Muscle of leg (tissue), 11 donors: ENCODE data around the gene CD19. TPM values are rescaled to one million over a fixed set of nuclear protein-coding genes. Genes with fewer than 3 reads are reported as not detected.
"Not testable (repeated sequence)": the region's sequence is repeated elsewhere in the genome, so short reads cannot be mapped to it uniquely, and the experiment has no call there.

Source experiments
- DNase-seq: peaks from one replicate; pipeline ENCODE4 v3.0.0; 2013
- H3K27ac ChIP-seq: one replicate; pipeline ENCODE4 v1.5.1; 2013; ENCODE audit warnings: mild to moderate bottlenecking, low read length, control low read depth
- H3K27me3 ChIP-seq: one replicate; pipeline ENCODE4 v1.6.1; 2013; ENCODE audit warnings: low read length; ENCODE audit not compliant: control insufficient read depth, insufficient read depth
- H3K36me3 ChIP-seq: one replicate; pipeline ENCODE4 v1.6.1; 2013; ENCODE audit warnings: low read length; ENCODE audit not compliant: control insufficient read depth, insufficient read depth
- H3K4me1 ChIP-seq: one replicate; pipeline ENCODE4 v1.6.1; 2013; ENCODE audit warnings: low read length; ENCODE audit not compliant: control insufficient read depth, insufficient read depth
- H3K4me3 ChIP-seq: one replicate; pipeline ENCODE4 v1.5.1; 2013; ENCODE audit warnings: low read length, control low read depth
- H3K9me3 ChIP-seq: replicated peaks from 2 replicates; pipeline ENCODE4 v1.6.1; 2013; ENCODE audit warnings: low read depth, low read length; ENCODE audit not compliant: control insufficient read depth
- WGBS: methylation state at CpG from one replicate; pipeline ENCODE4 v1.1.5; 2013; ENCODE audit warnings: missing lambda C conversion rate; ENCODE audit not compliant: insufficient coverage; 5-methylcytosine and 5-hydroxymethylcytosine counted together
- polyA plus RNA-seq, 8 donors: library from polyadenylated mRNA; unstranded; fragments of 120-200 nt; gene quantifications; one replicate each; pipeline versions ENCODE4 v1.2.1 to v1.2.3, GENCODE V29; 2013; ENCODE audit warnings: inconsistent platforms in 1 of 8, low replicate concordance in 1 of 8; ENCODE audit not compliant: insufficient read length in 8 of 8, insufficient read depth in 1 of 8
- total RNA-seq: library from RNA; stranded (reverse); fragments of 120-200 nt; gene quantifications from one replicate; pipeline ENCODE4 v1.2.4, GENCODE V29; 2013

CD19 gene
- total and polyA plus RNA-seq, 9 donors = 0.12 to 0.85 (median 0.31) TPM

DNA sequence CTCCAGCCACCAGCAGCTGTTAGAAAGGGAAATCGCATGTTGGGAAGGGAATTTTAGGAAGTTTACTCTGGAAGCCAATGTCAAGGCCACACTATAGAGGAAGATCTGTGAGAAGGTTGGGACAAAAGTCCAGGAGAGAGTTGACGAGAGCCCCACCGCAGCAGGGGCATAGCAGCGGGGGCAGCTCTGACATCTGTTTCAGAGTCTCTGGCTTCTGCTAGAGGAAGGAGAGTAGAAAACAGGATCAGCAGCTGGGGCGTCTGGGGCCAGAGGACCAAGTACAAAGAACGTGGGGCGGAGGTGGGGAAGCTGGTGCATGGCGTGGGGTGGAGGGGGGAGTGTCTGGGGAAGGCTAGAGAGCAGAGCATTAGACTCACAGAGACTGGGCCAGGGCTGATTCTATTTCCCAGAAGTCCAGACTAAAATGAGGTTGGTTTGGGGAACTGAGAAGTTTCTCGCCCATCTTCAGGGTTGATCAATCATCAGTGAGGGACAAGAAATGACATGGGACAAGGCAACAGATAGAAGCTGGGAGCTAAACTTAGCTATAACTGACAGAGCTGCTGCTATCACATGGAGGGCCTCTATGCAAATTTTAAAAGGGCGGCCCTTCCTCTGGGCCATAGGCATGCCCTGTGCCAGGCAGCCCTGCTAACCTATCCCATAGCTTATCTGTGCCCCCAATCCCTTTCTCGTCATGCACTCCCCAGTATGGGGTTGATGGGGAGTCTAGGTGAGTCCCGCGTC lies 7.9 kb upstream of the CD19 start:
- DNase-seq = no peak
- H3K27ac ChIP-seq = peak overlapping the region; percentile 99
- peaks cover 18% of the 10 kb centered on the region for H3K36me3 ChIP-seq
- H3K9me3 ChIP-seq = no peaks in the 10 kb centered on the region
- 58% methylated on average over 11 of the region's 13 CpGs for WGBS
- H3K4me1 ChIP-seq = peaks cover 17% of the 10 kb centered on the region
- H3K4me3 ChIP-seq = peak overlapping the region; percentile 97
- no peaks in the 10 kb centered on the region for H3K27me3 ChIP-seq

DNA sequence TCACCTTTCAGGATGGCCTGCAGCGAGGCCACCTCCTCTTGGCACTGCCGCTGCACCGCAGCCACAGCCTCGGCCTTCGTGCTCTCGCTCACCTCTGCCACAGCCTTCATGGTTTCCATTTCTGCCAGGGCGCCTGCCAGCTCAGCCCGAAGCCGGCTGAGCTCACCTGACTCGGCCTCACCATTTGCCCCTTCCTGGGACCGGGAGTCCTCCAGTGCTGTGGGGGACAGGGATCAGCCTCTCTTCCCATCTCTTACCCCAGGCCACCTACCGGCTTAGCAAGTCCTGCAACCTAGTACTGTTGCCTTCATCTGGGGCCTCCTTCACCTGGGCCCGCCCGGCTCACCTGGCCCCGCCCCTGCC lies 7.4 kb upstream of the CD19 start:
- DNase-seq = no peak
- peak overlapping the region; percentile 99 for H3K27ac ChIP-seq
- WGBS = 23% methylated on average over 12 of the region's 15 CpGs

DNA sequence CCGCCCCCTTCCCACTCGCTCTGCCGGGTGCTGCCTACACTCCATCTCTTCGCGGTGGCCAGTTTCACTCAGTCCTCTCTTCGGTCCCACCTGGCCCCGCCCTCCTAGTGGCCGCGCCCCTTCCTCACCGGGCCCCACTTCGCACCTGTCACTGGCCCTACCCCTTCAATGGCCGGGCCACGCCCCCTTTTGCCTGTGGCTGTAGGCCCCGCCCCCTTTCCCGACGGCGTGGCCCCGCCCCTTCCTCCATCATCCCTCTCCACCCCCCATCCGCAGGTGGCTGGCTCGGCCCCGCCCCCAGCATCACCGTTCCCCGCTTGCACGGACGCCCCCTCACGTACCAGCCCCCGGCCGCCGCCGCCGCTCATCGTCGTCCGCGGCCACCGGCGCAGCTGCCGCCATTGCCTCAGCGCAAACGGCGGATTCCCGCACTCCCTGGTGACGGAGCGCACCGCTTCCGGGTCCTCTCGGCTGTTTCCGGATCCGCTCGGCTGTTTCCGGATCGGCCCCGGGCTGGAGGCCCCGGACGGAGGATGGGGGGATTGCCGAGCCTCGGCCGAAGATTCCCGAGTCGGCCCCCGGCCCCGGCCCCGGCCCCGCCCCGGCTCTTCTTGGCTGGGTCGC lies 6.9 kb upstream of the CD19 start, which contains the start of gene RABEP2:
TSS of gene RABEP2 (minus strand) at position 477 of the 624 bp plus-strand sequence. CDS start at position 402, 75 bp downstream.
- DNase-seq = peak; percentile 97
- H3K36me3 ChIP-seq = peaks cover 10% of the 10 kb centered on the region
- peaks cover 17% of the 10 kb centered on the region for H3K4me1 ChIP-seq
- peak within 1 kb of the TSS; percentile 97 for H3K4me3 ChIP-seq
- no peaks in the 10 kb centered on the region for H3K27me3 ChIP-seq
- H3K9me3 ChIP-seq = no peaks in the 10 kb centered on the region
- H3K27ac ChIP-seq = peak within 1 kb of the TSS; percentile 99
- under 1% methylated on average over 59 of the region's 66 CpGs for WGBS

More for the DNA sequence above, 7.4 kb upstream of the CD19 start:
- Histone ChIP-seq H3K4me3 (peak overlapping the region; percentile 97), H3K36me3 (peaks cover 13% of the 10 kb centered on the region), H3K27me3 (no peaks in the 10 kb centered on the region), H3K4me1 (peaks cover 17% of the 10 kb centered on the region), H3K9me3 (no peaks in the 10 kb centered on the region)

DNA sequence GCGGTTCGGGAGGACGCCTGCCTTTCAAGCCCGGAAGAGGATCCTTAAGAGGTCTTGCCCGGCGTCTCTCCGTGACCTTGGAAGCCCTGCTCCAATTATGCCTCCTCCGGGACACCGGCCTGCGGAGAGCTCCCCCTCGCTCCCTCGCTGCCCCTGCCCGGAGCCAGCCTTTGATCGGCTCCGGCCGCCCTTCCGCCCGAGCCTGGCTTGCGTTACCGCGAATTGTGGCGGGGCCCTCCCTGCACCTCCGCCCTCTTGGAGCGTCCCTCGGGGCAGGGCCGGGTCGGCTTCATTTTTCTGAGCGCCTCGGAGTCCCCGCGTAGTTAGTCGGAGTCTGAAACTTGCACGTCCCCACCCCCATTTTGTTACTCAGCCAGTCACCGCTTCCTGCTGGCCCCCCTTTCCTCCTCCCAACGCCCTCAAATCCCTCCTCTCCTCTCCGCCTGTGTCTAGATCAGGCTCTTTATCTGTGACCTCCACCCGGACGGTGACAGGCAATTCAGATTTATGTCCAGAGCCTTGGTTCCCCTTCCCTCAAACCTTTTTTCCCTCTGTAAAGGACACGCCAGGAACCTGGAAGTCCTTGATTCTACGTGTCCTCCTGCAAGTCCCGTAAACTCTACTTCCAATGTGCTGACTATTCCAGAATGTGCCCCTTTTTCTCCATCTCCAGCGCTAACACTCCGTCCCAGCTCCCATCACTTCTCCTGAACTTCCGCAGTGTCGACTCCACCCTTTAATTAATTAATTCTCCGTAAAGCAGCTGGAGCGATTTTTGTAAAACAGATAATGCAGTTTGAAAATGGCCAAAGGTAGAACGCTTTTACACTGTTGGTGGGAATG lies 6.2 kb upstream of the CD19 start:
- peak; percentile 96 for DNase-seq
- WGBS = under 1% methylated on average over 43 of the region's 48 CpGs
- peak overlapping the region; percentile 97 for H3K4me3 ChIP-seq
- H3K9me3 ChIP-seq = no peaks in the 10 kb centered on the region
- H3K4me1 ChIP-seq = peaks cover 19% of the 10 kb centered on the region
- peaks cover 10% of the 10 kb centered on the region for H3K36me3 ChIP-seq
- peak overlapping the region; percentile 99 for H3K27ac ChIP-seq
- no peaks in the 10 kb centered on the region for H3K27me3 ChIP-seq

DNA sequence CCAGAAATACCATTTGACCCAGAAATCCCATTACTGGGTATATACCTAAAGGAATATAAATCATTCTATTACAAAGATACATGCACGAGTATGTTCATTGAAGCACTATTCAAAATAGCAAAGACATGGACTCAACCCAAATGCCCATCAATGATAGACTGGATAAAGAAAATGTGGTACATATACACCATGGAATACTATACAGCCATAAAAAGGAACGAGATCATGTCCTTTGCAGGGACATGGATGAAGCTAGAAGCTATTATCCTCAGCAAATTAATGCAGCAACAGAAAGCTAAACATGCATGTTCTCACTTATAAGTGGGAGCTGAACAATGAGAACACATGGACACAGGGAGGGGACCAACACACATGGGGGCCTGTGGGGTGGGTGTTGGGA lies 5.5 kb upstream of the CD19 start:
- DNase-seq, H3K27me3 ChIP-seq, H3K4me3 ChIP-seq, H3K9me3 ChIP-seq, H3K36me3 ChIP-seq, H3K27ac ChIP-seq: not testable (repeated sequence)
- WGBS = no CpG with 5 or more reads among the region's 2 CpGs
- peaks cover 20% of the 10 kb centered on the region for H3K4me1 ChIP-seq

DNA sequence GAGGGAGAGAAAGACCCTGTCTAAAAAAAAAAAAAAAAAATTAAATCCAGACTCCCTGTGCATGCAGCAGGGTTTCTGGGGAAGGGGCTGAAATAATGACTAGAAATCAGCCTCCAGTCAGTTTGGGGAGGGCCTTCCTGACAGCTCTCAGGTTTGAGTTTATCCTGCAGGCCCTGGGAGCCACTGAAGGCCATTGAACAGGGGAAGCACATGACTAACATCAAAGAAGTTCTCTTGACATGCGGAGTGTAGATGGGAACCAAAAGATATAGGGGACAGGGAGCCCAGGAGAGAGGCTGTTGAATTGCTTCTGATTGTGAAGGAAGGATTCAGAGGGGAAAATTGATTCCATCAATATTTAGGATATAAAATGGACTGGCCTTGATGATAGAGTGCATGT lies 4.0 kb upstream of the CD19 start:
- no peak for DNase-seq
- WGBS = 40% methylated on average over 1 of the region's 1 CpG
- Histone ChIP-seq H3K4me3 (no peak overlapping the region), H3K27ac (no peak overlapping the region), H3K36me3 (peaks cover 2% of the 10 kb centered on the region), H3K4me1 (peaks cover 20% of the 10 kb centered on the region), H3K27me3 (no peaks in the 10 kb centered on the region), H3K9me3 (no peaks in the 10 kb centered on the region)

DNA sequence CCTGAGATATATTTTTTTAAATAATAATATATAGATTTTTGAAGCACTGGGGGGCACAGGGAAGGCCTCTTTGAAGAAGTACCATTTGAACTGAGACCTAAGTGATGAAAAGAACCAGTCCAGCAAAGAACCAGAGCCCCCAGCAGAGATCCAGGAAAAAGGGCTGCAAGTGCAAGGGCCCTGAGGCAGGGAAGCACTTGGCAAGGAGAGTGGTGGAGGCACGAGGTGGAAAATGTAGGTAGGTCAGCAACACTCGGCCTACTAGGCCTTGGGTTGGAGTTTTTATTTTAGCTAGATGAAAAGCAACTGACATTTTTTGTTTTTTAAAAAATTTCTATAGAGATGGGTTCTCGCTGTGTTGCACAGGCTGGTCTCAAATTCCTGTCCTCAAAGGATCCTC lies 1.6 kb upstream of the CD19 start:
- Histone ChIP-seq H3K9me3 (no peaks in the 10 kb centered on the region), H3K27me3 (no peaks in the 10 kb centered on the region), H3K4me3 (no peak overlapping the region), H3K36me3 (no peaks in the 10 kb centered on the region), H3K4me1 (peaks cover 6% of the 10 kb centered on the region), H3K27ac (no peak overlapping the region)
- no peak for DNase-seq
- 78% methylated on average over 3 of the region's 3 CpGs for WGBS

DNA sequence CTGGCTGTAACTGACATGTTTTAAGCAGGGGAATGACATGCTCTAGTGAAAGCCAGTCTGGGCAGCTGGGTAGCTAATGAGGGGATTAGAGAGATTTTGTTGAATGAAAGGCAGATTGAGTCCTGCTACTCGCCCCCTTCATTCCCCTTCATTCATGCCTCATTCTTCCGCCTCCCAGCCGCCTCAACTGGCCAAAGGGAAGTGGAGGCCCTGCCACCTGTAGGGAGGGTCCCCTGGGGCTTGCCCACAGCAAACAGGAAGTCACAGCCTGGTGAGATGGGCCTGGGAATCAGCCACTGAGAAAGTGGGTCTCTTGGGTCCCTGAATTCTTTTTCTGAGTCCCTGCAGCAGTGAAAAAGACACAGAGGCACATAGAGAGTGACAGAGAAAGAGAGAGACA lies 1.1 kb upstream of the CD19 start:
- Histone ChIP-seq H3K9me3 (no peaks in the 10 kb centered on the region), H3K27ac (no peak overlapping the region), H3K4me3 (no peak overlapping the region), H3K36me3 (no peaks in the 10 kb centered on the region), H3K4me1 (peaks cover 6% of the 10 kb centered on the region), H3K27me3 (no peaks in the 10 kb centered on the region)
- no CpG with 5 or more reads among the region's 3 CpGs for WGBS
- no peak for DNase-seq

DNA sequence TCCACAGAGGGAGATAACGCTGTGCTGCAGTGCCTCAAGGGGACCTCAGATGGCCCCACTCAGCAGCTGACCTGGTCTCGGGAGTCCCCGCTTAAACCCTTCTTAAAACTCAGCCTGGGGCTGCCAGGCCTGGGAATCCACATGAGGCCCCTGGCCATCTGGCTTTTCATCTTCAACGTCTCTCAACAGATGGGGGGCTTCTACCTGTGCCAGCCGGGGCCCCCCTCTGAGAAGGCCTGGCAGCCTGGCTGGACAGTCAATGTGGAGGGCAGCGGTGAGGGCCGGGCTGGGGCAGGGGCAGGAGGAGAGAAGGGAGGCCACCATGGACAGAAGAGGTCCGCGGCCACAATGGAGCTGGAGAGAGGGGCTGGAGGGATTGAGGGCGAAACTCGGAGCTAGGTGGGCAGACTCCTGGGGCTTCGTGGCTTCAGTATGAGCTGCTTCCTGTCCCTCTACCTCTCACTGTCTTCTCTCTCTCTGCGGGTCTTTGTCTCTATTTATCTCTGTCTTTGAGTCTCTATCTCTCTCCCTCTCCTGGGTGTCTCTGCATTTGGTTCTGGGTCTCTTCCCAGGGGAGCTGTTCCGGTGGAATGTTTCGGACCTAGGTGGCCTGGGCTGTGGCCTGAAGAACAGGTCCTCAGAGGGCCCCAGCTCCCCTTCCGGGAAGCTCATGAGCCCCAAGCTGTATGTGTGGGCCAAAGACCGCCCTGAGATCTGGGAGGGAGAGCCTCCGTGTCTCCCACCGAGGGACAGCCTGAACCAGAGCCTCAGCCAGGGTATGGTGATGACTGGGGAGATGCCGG lies 769 bp downstream of the CD19 start:
- no peak overlapping the region for H3K4me3 ChIP-seq
- DNase-seq = no peak
- peaks cover 12% of the 10 kb centered on the region for H3K4me1 ChIP-seq
- H3K27ac ChIP-seq = no peak overlapping the region
- 83% methylated on average over 12 of the region's 20 CpGs for WGBS
- no peaks in the 10 kb centered on the region for H3K9me3 ChIP-seq
- peaks cover 2% of the 10 kb centered on the region for H3K27me3 ChIP-seq
- H3K36me3 ChIP-seq = no peaks in the 10 kb centered on the region
